OCI-LY3 (cell line): ENCODE results near the gene FGF19.

ENCODE experiments used
- H2AFZ ChIP-seq: fragments of 200-600, 300-600 bp; shearing (Covaris generic); 2 replicates; pipeline ENCODE4 v1.6.0; 2014; ENCODE audit warnings: antibody characterized with exemption, low read depth, low read length
- H3K27ac ChIP-seq: fragments of 200-600, 300-600 bp; sonication (generic); 2 replicates; pipeline ENCODE4 v1.5.1; 2014; ENCODE audit warnings: mild to moderate bottlenecking, low read length, moderate library complexity, mixed read lengths
- H3K27me3 ChIP-seq: fragments of 200-600, 300-600 bp; sonication (generic); 2 replicates; pipeline ENCODE4 v1.6.1; 2014; ENCODE audit warnings: low read depth, low read length, mixed read lengths
- H3K36me3 ChIP-seq: fragments of 200-600, 300-600 bp; sonication (generic); replicated peaks from 2 replicates; pipeline ENCODE3; 2014; ENCODE audit warnings: low read depth, low read length, mixed read lengths
- H3K4me1 ChIP-seq: fragments of 300-600, 200-600 bp; sonication (generic); 2 replicates; pipeline ENCODE4 v1.6.1; 2014; ENCODE audit warnings: low read length, mixed read lengths
- H3K4me2 ChIP-seq: fragments of 200-600, 300-600 bp; sonication (generic); 2 replicates; pipeline ENCODE4 v1.6.1; 2014; ENCODE audit warnings: low read length, mixed read lengths
- H3K4me3 ChIP-seq: fragments of 300-600, 200-600 bp; sonication (generic); 2 replicates; pipeline ENCODE4 v1.5.1; 2014; ENCODE audit warnings: antibody characterized with exemption, mild to moderate bottlenecking, low read length, moderate library complexity
- H3K79me2 ChIP-seq: fragments of 300-600, 200-600 bp; shearing (Covaris generic); 2 replicates; pipeline ENCODE4 v1.6.1; 2014; ENCODE audit warnings: mild to moderate bottlenecking, low read length, mixed read lengths
- H3K9ac ChIP-seq: fragments of 300-600, 200-600 bp; shearing (Covaris generic); 2 replicates; pipeline ENCODE4 v1.6.0; 2014; ENCODE audit warnings: mild to moderate bottlenecking, low read length, moderate library complexity
- H3K9me3 ChIP-seq: fragments of 200-600, 300-600 bp; shearing (Covaris generic); 2 replicates; pipeline ENCODE4 v1.6.1; 2014; ENCODE audit warnings: low read length, mixed read lengths; ENCODE audit not compliant: insufficient read depth
- H4K20me1 ChIP-seq: fragments of 200-600, 300-600 bp; sonication (generic); 2 replicates; pipeline ENCODE4 v1.6.1; 2016; ENCODE audit warnings: low read length, mixed read lengths; ENCODE audit not compliant: insufficient read depth
- CTCF ChIP-seq: fragments of 200-600, 300-600 bp; sonication (generic); IDR thresholded peaks from 2 replicates; pipeline ENCODE4 v1.5.1; 2014; ENCODE audit warnings: antibody characterized with exemption, low read length, low read depth
- EZH2phosphoT487 ChIP-seq: fragments of 200-600 bp; shearing (Covaris generic); IDR thresholded peaks from 2 replicates; pipeline ENCODE4 v1.6.1; 2018; ENCODE audit warnings: antibody characterized with exemption, mixed run types, low read depth

FGF19 gene

DNA sequence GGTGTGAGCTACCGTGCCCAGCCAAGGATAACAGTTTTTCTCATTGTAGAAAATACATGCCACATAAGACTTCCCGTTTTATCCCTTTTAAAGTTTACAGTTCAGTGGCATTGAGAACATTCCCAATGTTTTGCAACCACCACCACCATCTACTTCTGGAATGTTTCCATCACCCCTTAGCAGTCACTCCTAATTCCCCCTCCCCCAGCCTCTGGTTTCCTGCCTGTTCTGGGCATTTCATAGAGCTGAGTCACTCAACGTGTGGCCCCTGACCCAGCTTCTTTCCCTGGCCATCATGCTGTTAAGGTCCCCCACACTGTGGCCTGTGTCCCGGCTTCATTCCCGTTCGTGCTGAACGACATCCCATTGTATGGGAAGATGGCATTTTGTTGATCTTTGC lies 40.6 kb upstream of the FGF19 start:
- TF ChIP-seq CTCF, result no peak
- TF ChIP-seq EZH2phosphoT487, result no peak
- Histone ChIP-seq H3K4me1 (no peaks in the 10 kb centered on the region), H3K36me3 (no peaks in the 10 kb centered on the region), H3K4me3 (no peak overlapping the region), H3K27ac (no peak overlapping the region), H3K27me3 (peaks cover 15% of the 10 kb centered on the region), H2AFZ (no peak overlapping the region), H3K4me2 (no peak overlapping the region), H3K79me2 (no peaks in the 10 kb centered on the region), H3K9ac (no peak overlapping the region), H3K9me3 (no peaks in the 10 kb centered on the region), H4K20me1 (no peaks in the 10 kb centered on the region)

- Histone ChIP-seq H3K79me2 (no peaks in the 10 kb centered on the region), H3K27me3 (no peaks in the 10 kb centered on the region), H2AFZ (no peak overlapping the region), H3K9ac (no peak overlapping the region), H3K4me3 (no peak overlapping the region), H3K9me3 (no peaks in the 10 kb centered on the region), H3K4me2 (no peak overlapping the region), H4K20me1 (no peaks in the 10 kb centered on the region), H3K27ac (no peak overlapping the region), H3K36me3 (no peaks in the 10 kb centered on the region), H3K4me1 (no peaks in the 10 kb centered on the region)
- no peak for TF ChIP-seq EZH2phosphoT487
- no peak for TF ChIP-seq CTCF
These were observed 31.0 kb upstream of the FGF19 start for GRCh38 chr11:69734841-69735240.

DNA sequence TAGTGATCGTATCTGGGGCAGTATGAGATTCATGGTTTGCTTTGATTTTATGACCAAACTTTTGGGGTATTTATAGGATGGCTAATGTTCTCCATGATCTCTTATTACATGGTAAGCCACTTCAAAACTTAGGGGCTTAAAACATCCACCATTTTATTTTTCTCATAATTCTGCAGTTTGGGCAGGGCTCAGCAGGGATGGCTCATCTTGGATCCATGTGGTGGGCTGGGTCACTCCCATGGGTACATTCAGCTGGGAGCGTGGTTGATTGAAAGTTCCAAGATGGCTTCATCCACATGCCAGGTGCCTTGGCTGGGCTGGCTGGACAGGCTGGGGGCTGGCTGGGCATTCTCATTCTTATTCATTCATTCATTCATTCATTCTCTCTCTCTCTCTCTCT lies 30.5 kb upstream of the FGF19 start:
- H3K4me3 ChIP-seq, result no peak overlapping the region
- H4K20me1 ChIP-seq, result no peaks in the 10 kb centered on the region
- no peaks in the 10 kb centered on the region; the same call in 1 of the 2 replicates for H3K27me3 ChIP-seq
- no peak overlapping the region for H2AFZ ChIP-seq
- no peaks in the 10 kb centered on the region for H3K36me3 ChIP-seq
- no peak overlapping the region for H3K27ac ChIP-seq
- H3K4me1 ChIP-seq, result no peaks in the 10 kb centered on the region
- H3K4me2 ChIP-seq, result no peak overlapping the region
- TF ChIP-seq CTCF, result no peak
- TF ChIP-seq EZH2phosphoT487, result no peak
- H3K9me3 ChIP-seq, result no peaks in the 10 kb centered on the region
- H3K79me2 ChIP-seq, result no peaks in the 10 kb centered on the region
- H3K9ac ChIP-seq, result no peak overlapping the region

GRCh38 chr11:69732910-69733309 lies 29.1 kb upstream of the FGF19 start:
- Histone ChIP-seq H3K27me3 (peaks cover 7% of the 10 kb centered on the region; the same call in 1 of the 2 replicates), H3K4me1 (no peaks in the 10 kb centered on the region), H3K9me3 (no peaks in the 10 kb centered on the region), H2AFZ (no peak overlapping the region), H4K20me1 (no peaks in the 10 kb centered on the region), H3K4me3 (no peak overlapping the region), H3K9ac (no peak overlapping the region), H3K36me3 (no peaks in the 10 kb centered on the region), H3K27ac (no peak overlapping the region), H3K79me2 (no peaks in the 10 kb centered on the region), H3K4me2 (no peak overlapping the region)
- TF ChIP-seq EZH2phosphoT487 (no peak), CTCF (no peak)
